Brain pericyte (primary cell): Measurements from ENCODE around the gene DRC3.

Source experiments
- DNase-seq: peaks from one replicate; pipeline ENCODE4 v3.0.0-alpha.2; 2012; ENCODE audit warnings: low read depth, low spot score

DRC3 gene

GRCh38 chr17:18045691-18046350 is 73.2 kb downstream of the DRC3 start:
- no peak for DNase-seq

- no peak for DNase-seq
Measured at GRCh38 chr17:18055597-18055996, 82.9 kb downstream of the DRC3 start.

GRCh38 chr17:18056214-18056613 is 83.6 kb downstream of the DRC3 start:
- no peak for DNase-seq

- DNase-seq = no peak
Measured at GRCh38 chr17:18059283-18059682, 86.6 kb downstream of the DRC3 start.

GRCh38 chr17:18064053-18064452 is 91.4 kb downstream of the DRC3 start:
- DNase-seq = no peak

- no peak for DNase-seq
Measured at GRCh38 chr17:18065546-18065945, 92.9 kb downstream of the DRC3 start.
